Body of pancreas (tissue), 4 donors: ENCODE results near the gene PTDSS2. TPM values are rescaled to one million over a fixed set of nuclear protein-coding genes. Genes with fewer than 3 reads are reported as not detected.
A peak's percentile ranks its signal among the peaks of the same experiment; 100 is the strongest.
"Not testable (repeated sequence)": the region's sequence is repeated elsewhere in the genome, so short reads cannot be mapped to it uniquely, and the experiment has no call there.

Experiments used
- ATAC-seq: fragments of 150-250 bp; one replicate; pipeline ENCODE4 v1.9.1; 2016
- DNase-seq, 4 donors: peaks; one replicate each; pipeline ENCODE4 v3.0.0-alpha.2; 2019
- H3K27ac ChIP-seq, 4 donors: fragments of 200-600 bp; sonication (generic); 1 replicate in 3 of 4; 2 replicates in 1 of 4; pipeline versions ENCODE4 v1.5.1 to v1.6.1; 2016 to 2019; ENCODE audit warnings: mild to moderate bottlenecking in 1 of 4, mixed read lengths in 1 of 4, moderate library complexity in 1 of 4
- H3K27me3 ChIP-seq, 2 donors: fragments of 200-600 bp; sonication (generic); one replicate each; pipeline ENCODE4 v1.6.0; 2016; ENCODE audit warnings: mild to moderate bottlenecking in 1 of 2
- H3K36me3 ChIP-seq, 2 donors: fragments of 200-600 bp; sonication (generic); replicated peaks in 1 of 2; 2 replicates each; pipeline ENCODE4 v1.5.1; 2016; ENCODE audit warnings: low read depth in 2 of 2; ENCODE audit not compliant: insufficient read depth in 1 of 2
- H3K4me1 ChIP-seq: fragments of 200-600 bp; sonication (generic); one replicate; pipeline ENCODE4 v1.6.0; 2016
- H3K4me3 ChIP-seq, 2 donors: fragments of 200-600 bp; sonication (generic); 1 replicate in 1 of 2; 2 replicates in 1 of 2; pipeline ENCODE4 v1.5.1; 2016 to 2019
- H3K9me3 ChIP-seq, 3 donors: fragments of 200-600 bp; sonication (generic); 1 replicate in 2 of 3; 2 replicates in 1 of 3; pipeline ENCODE4 v1.5.1; 2016
- CTCF ChIP-seq, 7 experiments: fragments of 450-650 bp in 4 of 7; fragments of 200-600 bp in 3 of 7; sonication (generic) in 3 of 7; IDR thresholded peaks; one replicate each; pipeline ENCODE4 v1.5.1; 2016 to 2019; ENCODE audit warnings: antibody characterized with exemption in 7 of 7
- POLR2A ChIP-seq, 3 donors: fragments of 450-650 bp; IDR thresholded peaks; one replicate each; pipeline ENCODE4 v1.6.1; 2016; ENCODE audit warnings: antibody characterized with exemption in 3 of 3, mild to moderate bottlenecking in 2 of 3
- WGBS, 2 donors: methylation state at CpG; one replicate each; pipeline ENCODE4 v1.1.5; 2017; 5-methylcytosine and 5-hydroxymethylcytosine counted together
- intact Hi-C: fragments of 100-400 bp; cut with DNase I; formaldehyde crosslinking; loops from one replicate; pipeline ENCODE4 v1.15.1; 2023
- total RNA-seq, 2 donors: library from RNA; depleted of rRNA; stranded (reverse); fragments of >200 nt; gene quantifications; one replicate each; pipeline ENCODE4 v1.1.0, GENCODE V29; 2016

The PTDSS2 gene
- total RNA-seq, 2 donors from 2014 or later = 17.4 to 93.3 TPM

GRCh38 chr11:407651-408123, 42.4 kb upstream of the PTDSS2 start:
- DNase-seq (no peak), ATAC-seq (peak; percentile 3)
- H3K27me3 ChIP-seq = no peaks in the 10 kb centered on the region
- no peak overlapping the region for H3K4me3 ChIP-seq
- TF ChIP-seq POLR2A (IDR thresholded peaks at IDR 0.05) (no peak), CTCF (IDR thresholded peaks at IDR 0.05) (no peak)
- peaks cover 0 to 4% of the 10 kb centered on the region in 2 donors for H3K36me3 ChIP-seq
- 78 to 100% methylated on average over 1 to 28 of the region's 28 CpGs for WGBS, 2 donors
- H3K9me3 ChIP-seq = no peaks in the 10 kb centered on the region
- intact Hi-C loops = no loop called here
- peak overlapping the region in 3 of 4 donors; percentile 28 to 71 (median 70) for H3K27ac ChIP-seq
- peaks cover 28% of the 10 kb centered on the region for H3K4me1 ChIP-seq

GRCh38 chr11:408154-409007, 41.7 kb upstream of the PTDSS2 start:
- H3K27ac ChIP-seq = peak overlapping the region in 1 of 4 donors; percentile 18

GRCh38 chr11:409008-409599, 41.0 kb upstream of the PTDSS2 start:
- H3K36me3 ChIP-seq = no peaks in the 10 kb centered on the region
- H3K27ac ChIP-seq = peak overlapping the region in 1 of 4 donors; percentile 38
- DNase-seq (peak in 1 of 4 donors; percentile 12), ATAC-seq (no peak)
- 86% methylated on average over 6 of the region's 7 CpGs; no CpG with 5 or more reads in 1 of the 2 donors for WGBS, 2 donors
- TF ChIP-seq POLR2A (IDR thresholded peaks at IDR 0.05) (no peak), CTCF (IDR thresholded peaks at IDR 0.05) (no peak)
- no peaks in the 10 kb centered on the region for H3K9me3 ChIP-seq
- H3K4me3 ChIP-seq = no peak overlapping the region
- H3K4me1 ChIP-seq = peaks cover 28% of the 10 kb centered on the region
- H3K27me3 ChIP-seq = no peaks in the 10 kb centered on the region
- intact Hi-C loops = no loop called here

More at GRCh38 chr11:408154-409007, 41.7 kb upstream of the PTDSS2 start:
- 87 to 92% methylated on average over 4 to 14 of the region's 15 CpGs for WGBS, 2 donors
- Histone ChIP-seq H3K27me3 (no peaks in the 10 kb centered on the region), H3K4me1 (peaks cover 28% of the 10 kb centered on the region), H3K36me3 (peaks cover 0 to 4% of the 10 kb centered on the region in 2 donors), H3K4me3 (no peak overlapping the region), H3K9me3 (no peaks in the 10 kb centered on the region)
- ATAC-seq (no peak), DNase-seq (peak in 1 of 4 donors; percentile 14)
- intact Hi-C loops = no loop called here
- TF ChIP-seq CTCF (IDR thresholded peaks at IDR 0.05) (no peak), POLR2A (IDR thresholded peaks at IDR 0.05) (no peak)

GRCh38 chr11:409600-410483, 40.2 kb upstream of the PTDSS2 start:
- 34 to 35% methylated on average over 6 to 18 of the region's 18 CpGs for WGBS, 2 donors
- no peak overlapping the region for H3K4me3 ChIP-seq
- peak overlapping the region in 3 of 4 donors; percentile 24 to 61 (median 38) for H3K27ac ChIP-seq
- no peaks in the 10 kb centered on the region for H3K36me3 ChIP-seq
- ATAC-seq = no peak
- TF ChIP-seq CTCF (IDR thresholded peaks at IDR 0.05) = no peak
- peaks cover 34% of the 10 kb centered on the region for H3K4me1 ChIP-seq
- intact Hi-C loops = no loop called here
- no peaks in the 10 kb centered on the region for H3K27me3 ChIP-seq
- no peaks in the 10 kb centered on the region for H3K9me3 ChIP-seq
- DNase-seq = peak in 1 of 4 donors; percentile 12

GRCh38 chr11:410711-411110, 39.4 kb upstream of the PTDSS2 start:
- ATAC-seq, H3K9me3 ChIP-seq, H3K4me3 ChIP-seq, DNase-seq, H3K27me3 ChIP-seq, intact Hi-C loops, H3K27ac ChIP-seq, H3K36me3 ChIP-seq: not testable (repeated sequence)
- peaks cover 40% of the 10 kb centered on the region for H3K4me1 ChIP-seq
- no CpG with 5 or more reads among the region's 13 CpGs for WGBS, 2 donors

- H3K4me3 ChIP-seq, DNase-seq, H3K36me3 ChIP-seq, H3K9me3 ChIP-seq, H3K27me3 ChIP-seq, H3K27ac ChIP-seq, ATAC-seq, intact Hi-C loops: not testable (repeated sequence)
- H3K4me1 ChIP-seq = peaks cover 41% of the 10 kb centered on the region
- no CpG with 5 or more reads among the region's 11 CpGs for WGBS, 2 donors
These were observed 38.6 kb upstream of the PTDSS2 start for GRCh38 chr11:411520-411919.
